Measurements from ENCODE around the gene C4BPB. TPM values are rescaled to one million over a fixed set of nuclear protein-coding genes. Genes with fewer than 3 reads are reported as not detected.
A peak's percentile ranks its signal among the peaks of the same experiment; 100 is the strongest.

The C4BPB gene
- total and polyA plus RNA-seq, 2 of the 8 experiments (the other 6 are each of a cell fraction or from before 2014, with no cell fraction given) = not detected

GRCh38 chr1:207052911-207053769, 35.5 kb upstream of the C4BPB start, which contains the start of gene PFKFB2:
Gene PFKFB2, plus strand, starts transcription at chr1:207053275. Its CDS starts 1,443 bp downstream, at chr1:207054718.
- no peak within 1 kb of the TSS for H2BK20ac ChIP-seq (ENCODE audit: low read length)
- peaks cover 5% of the 10 kb centered on the region; the same call in 1 of the 2 replicates for H3K23me2 ChIP-seq (ENCODE audit: low read depth, low read length)
- peaks cover 3 to 23% of the 10 kb centered on the region in 2 experiments; a peak in 3 of 4 replicates for H3K79me2 ChIP-seq (ENCODE audit: control insufficient read depth in 1 of 2, insufficient read depth in 2 of 2, low read length in 2 of 2)
- H2BK120ac ChIP-seq (replicated peaks; ENCODE audit: low read depth, low read length) = no peak within 1 kb of the TSS
- peak within 1 kb of the TSS; percentile 79 for H4K5ac ChIP-seq (ENCODE audit: insufficient read length, low read depth, low read length)
- peak within 1 kb of the TSS; percentile 52 for H4K91ac ChIP-seq (replicated peaks; ENCODE audit: insufficient read length, low read length)
- peaks cover 9 to 11% (median 10%) of the 10 kb centered on the region in 4 experiments; a peak in 7 of 8 replicates for H3K36me3 ChIP-seq (ENCODE audit: control insufficient read depth in 2 of 4, insufficient read depth in 4 of 4, low read length in 3 of 4)
- H3K9ac ChIP-seq (replicated peaks in 1 of 4; ENCODE audit: extremely low read depth in 1 of 4, low read depth in 3 of 4, low read length in 3 of 4) = peak within 1 kb of the TSS; percentile 70 to 95 (median 94)
- peak within 1 kb of the TSS; percentile 58 to 96 for H3K4me2 ChIP-seq (ENCODE audit: insufficient read depth in 1 of 2, low read depth in 2 of 2, low read length in 2 of 2)
- H3K56ac ChIP-seq (replicated peaks; ENCODE audit: insufficient read length, low read depth, low read length) = peak within 1 kb of the TSS; percentile 74
- no peak within 1 kb of the TSS for H3K23ac ChIP-seq (ENCODE audit: insufficient read length)
- peak within 1 kb of the TSS; percentile 62 for H2BK5ac ChIP-seq (ENCODE audit: low read depth, low read length)
- no peaks in the 10 kb centered on the region; the same call in 1 of the 2 replicates for H3K79me1 ChIP-seq (ENCODE audit: low read depth, low read length)
- H3K4me3 ChIP-seq (ENCODE audit: extremely low read depth in 1 of 4, insufficient read depth in 2 of 4, low read depth in 3 of 4, low read length in 4 of 4) = peak within 1 kb of the TSS; percentile 79 to 99 (median 96)
- peak; percentile 98 to 99 for DNase-seq (ENCODE audit: low read depth in 1 of 2, low spot score in 2 of 2)
- H3K14ac ChIP-seq (ENCODE audit: insufficient read length) = no peak within 1 kb of the TSS
- H4K20me1 ChIP-seq (replicated peaks in 1 of 2; ENCODE audit: control insufficient read depth in 1 of 2, insufficient read depth in 2 of 2, low read length in 2 of 2) = peaks cover 7 to 8% of the 10 kb centered on the region in 2 experiments
- H2AK5ac ChIP-seq (ENCODE audit: low read depth, low read length) = peak within 1 kb of the TSS; percentile 41; the same call in 1 of the 2 replicates
- peak within 1 kb of the TSS; percentile 90 for H3K27ac ChIP-seq (ENCODE audit: low read depth, low read length)
- H3K27me3 ChIP-seq (replicated peaks in 1 of 4; ENCODE audit: control insufficient read depth in 3 of 4, extremely low read depth in 1 of 4, insufficient read depth in 3 of 4, low read length in 3 of 4) = no peaks in the 10 kb centered on the region
- FAIRE-seq = no peak
- 3% methylated on average over 56 of the region's 56 CpGs; no CpG with 5 or more reads in 1 of the 2 experiments for WGBS, 2 experiments (ENCODE audit: extremely low coverage in 1 of 2, insufficient coverage in 1 of 2, insufficient read length in 1 of 2, insufficient replicate concordance in 2 of 2, low coverage in 1 of 2, low lambda C conversion rate in 2 of 2, missing lambda C conversion rate in 1 of 2)
- H2AFZ ChIP-seq (ENCODE audit: low read length) = peak within 1 kb of the TSS; percentile 96
- CTCF ChIA-PET (ENCODE audit: partially characterized antibody) = interaction anchor here (0.9 to 1.4 kb wide), 7 partner anchors 13 to 48 kb away, joined by 3 to 7 read pairs (median 4); partner anchors contain the start of gene C1orf116
- peak within 1 kb of the TSS; percentile 93 for H3K18ac ChIP-seq (ENCODE audit: extremely low read depth, low read length)
- H3K4me1 ChIP-seq (replicated peaks in 1 of 4; ENCODE audit: control insufficient read depth in 3 of 4, insufficient read depth in 4 of 4, low read length in 3 of 4) = peaks cover 0 to 8% (median 2%) of the 10 kb centered on the region in 4 experiments; a peak in 3 of 7 replicates
- POLR2A ChIA-PET (ENCODE audit: partially characterized antibody) = interaction anchor here (0.5 to 1.8 kb wide), 14 partner anchors 11 to 895 kb away, joined by 3 to 12 read pairs (median 3); partner anchors contain the start of gene C1orf116
- peak within 1 kb of the TSS; percentile 95 for H4K8ac ChIP-seq (ENCODE audit: extremely low read depth, insufficient read depth, low read length)
- H2BK15ac ChIP-seq (ENCODE audit: low read length) = 0 out of 2 replicates have a peak within 1 kb of the TSS, but pooled peaks have one; percentile 81
- no peaks in the 10 kb centered on the region for H3K9me3 ChIP-seq (ENCODE audit: insufficient read depth in 2 of 2, low read depth in 1 of 2, low read length in 1 of 2)
- no peak within 1 kb of the TSS for H3K4ac ChIP-seq (replicated peaks; ENCODE audit: insufficient read length, low read depth, low read length)
- H2BK12ac ChIP-seq (ENCODE audit: low read depth, low read length) = peak within 1 kb of the TSS; percentile 42; the same call in 1 of the 2 replicates
- TF ChIP-seq GTF2F1 (IDR thresholded peaks at IDR 0.05; ENCODE audit: borderline replicate concordance, low read depth, low read length) (0 out of 2 replicates have a peak, but pooled peaks have one; percentile 32), ASH2L (IDR thresholded peaks at IDR 0.05; ENCODE audit: low read length) (peak; percentile 84), E2F6 (IDR thresholded peaks at IDR 0.05) (no peak; the same call in 1 of the 2 replicates), BRCA1 (IDR thresholded peaks at IDR 0.05; ENCODE audit: low read depth, low read length) (peak; percentile 94), CHD2 (IDR thresholded peaks at IDR 0.05; ENCODE audit: low read length) (peak; percentile 98), NANOG (IDR thresholded peaks at IDR 0.05; ENCODE audit: insufficient read depth, low read depth, low read length, poor library complexity, severe bottlenecking) (peak; percentile 35), POLR2AphosphoS5 (IDR thresholded peaks at IDR 0.05; ENCODE audit: low read depth, low read length) (peak; percentile 94), EGR1 (IDR thresholded peaks at IDR 0.05; ENCODE audit: borderline replicate concordance, low read depth, low read length) (no peak), SAP30 (IDR thresholded peaks at IDR 0.05; ENCODE audit: insufficient read depth, insufficient replicate concordance, low read length) (no peak), SP1 (IDR thresholded peaks at IDR 0.05; ENCODE audit: low read depth, low read length) (peak; percentile 53; the same call in 1 of the 2 replicates)

All from H1 (cell line).